ENCODE results near the gene CDC7.

The CDC7 gene

DNA sequence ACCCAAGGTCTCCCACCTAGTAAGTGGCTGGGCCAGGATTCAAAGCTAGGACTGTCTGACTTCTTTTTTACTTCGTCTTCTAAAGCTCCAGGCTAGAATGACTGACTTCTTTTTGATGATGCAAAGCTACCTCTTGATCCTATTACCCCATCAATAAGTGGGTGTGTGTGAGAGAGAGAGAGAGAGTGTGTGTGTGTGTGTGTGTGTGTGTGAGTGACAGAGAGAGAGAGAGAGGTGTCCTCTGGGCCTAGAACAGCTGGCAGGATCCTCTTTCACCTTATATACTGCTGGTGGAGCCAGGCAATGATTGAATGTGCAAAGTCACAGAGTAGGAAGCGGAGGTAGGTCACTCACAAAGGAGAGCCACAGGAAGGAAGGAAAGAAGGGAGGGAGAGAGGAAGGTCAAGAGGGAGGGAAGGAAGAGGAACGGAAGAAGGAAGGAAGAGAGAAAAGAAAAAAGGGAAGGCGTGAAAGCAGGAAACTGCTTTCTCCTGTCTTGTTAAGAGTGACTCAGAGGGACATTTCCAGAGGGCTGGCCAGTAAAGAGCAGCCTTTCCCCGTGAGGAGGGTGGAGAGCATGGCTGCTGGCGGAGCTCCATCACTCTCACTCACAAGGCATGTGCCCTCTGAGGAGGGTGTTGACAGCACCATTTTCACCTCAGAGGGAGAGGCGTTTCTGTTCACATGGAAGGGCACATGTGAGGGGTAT is 68.9 kb downstream of the CDC7 start:
- Histone ChIP-seq H3K4me3 (ENCODE audit: low read length) (no peak overlapping the region), H3K9me3 (ENCODE audit: insufficient read depth, low read length) (no peaks in the 10 kb centered on the region), H4K20me1 (ENCODE audit: insufficient read depth, low read length) (no peaks in the 10 kb centered on the region), H3K4me1 (ENCODE audit: low read length) (peaks cover 13% of the 10 kb centered on the region), H2AFZ (ENCODE audit: low read depth, low read length) (no peak overlapping the region), H3K79me2 (ENCODE audit: low read length) (no peaks in the 10 kb centered on the region), H3K27ac (ENCODE audit: low read length) (no peak overlapping the region), H3K36me3 (replicated peaks; ENCODE audit: low read depth, low read length) (no peaks in the 10 kb centered on the region), H3K4me2 (ENCODE audit: low read length) (no peak overlapping the region), H3K27me3 (ENCODE audit: low read depth, low read length) (no peaks in the 10 kb centered on the region), H3K9ac (ENCODE audit: low read length) (no peak overlapping the region)
- TF ChIP-seq, protein P1, sequence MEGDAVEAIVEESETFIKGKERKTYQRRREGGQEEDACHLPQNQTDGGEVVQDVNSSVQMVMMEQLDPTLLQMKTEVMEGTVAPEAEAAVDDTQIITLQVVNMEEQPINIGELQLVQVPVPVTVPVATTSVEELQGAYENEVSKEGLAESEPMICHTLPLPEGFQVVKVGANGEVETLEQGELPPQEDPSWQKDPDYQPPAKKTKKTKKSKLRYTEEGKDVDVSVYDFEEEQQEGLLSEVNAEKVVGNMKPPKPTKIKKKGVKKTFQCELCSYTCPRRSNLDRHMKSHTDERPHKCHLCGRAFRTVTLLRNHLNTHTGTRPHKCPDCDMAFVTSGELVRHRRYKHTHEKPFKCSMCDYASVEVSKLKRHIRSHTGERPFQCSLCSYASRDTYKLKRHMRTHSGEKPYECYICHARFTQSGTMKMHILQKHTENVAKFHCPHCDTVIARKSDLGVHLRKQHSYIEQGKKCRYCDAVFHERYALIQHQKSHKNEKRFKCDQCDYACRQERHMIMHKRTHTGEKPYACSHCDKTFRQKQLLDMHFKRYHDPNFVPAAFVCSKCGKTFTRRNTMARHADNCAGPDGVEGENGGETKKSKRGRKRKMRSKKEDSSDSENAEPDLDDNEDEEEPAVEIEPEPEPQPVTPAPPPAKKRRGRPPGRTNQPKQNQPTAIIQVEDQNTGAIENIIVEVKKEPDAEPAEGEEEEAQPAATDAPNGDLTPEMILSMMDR (IDR thresholded peaks at IDR 0.05; ENCODE audit: low read depth, low read length): no peak
- TF ChIP-seq EZH2phosphoT487 (IDR thresholded peaks at IDR 0.05; ENCODE audit: low read depth): no peak

DNA sequence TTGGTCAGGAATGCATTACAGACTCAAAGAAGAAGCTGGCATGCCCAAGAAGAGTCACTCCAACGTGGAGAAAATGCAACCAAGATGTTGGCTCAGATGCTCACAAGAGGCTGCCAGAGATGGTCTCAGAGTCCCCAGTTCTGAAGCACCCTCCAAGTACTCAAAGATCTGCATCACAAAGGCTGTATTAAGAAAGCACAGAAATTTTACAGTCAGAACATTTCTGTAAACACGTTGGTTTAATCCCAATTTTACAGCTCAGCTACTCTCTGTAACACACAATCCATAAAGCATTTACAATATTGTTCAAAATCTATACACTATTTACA is 69.4 kb downstream of the CDC7 start:
- Histone ChIP-seq H3K4me1 (ENCODE audit: low read length) (peaks cover 13% of the 10 kb centered on the region), H3K27me3 (ENCODE audit: low read depth, low read length) (no peaks in the 10 kb centered on the region), H3K79me2 (ENCODE audit: low read length) (no peaks in the 10 kb centered on the region), H3K27ac (ENCODE audit: low read length) (no peak overlapping the region), H4K20me1 (ENCODE audit: insufficient read depth, low read length) (no peaks in the 10 kb centered on the region), H3K36me3 (replicated peaks; ENCODE audit: low read depth, low read length) (no peaks in the 10 kb centered on the region), H3K9ac (ENCODE audit: low read length) (no peak overlapping the region), H3K9me3 (ENCODE audit: insufficient read depth, low read length) (no peaks in the 10 kb centered on the region), H3K4me2 (ENCODE audit: low read length) (no peak overlapping the region), H3K4me3 (ENCODE audit: low read length) (no peak overlapping the region), H2AFZ (ENCODE audit: low read depth, low read length) (no peak overlapping the region)
- no peak for TF ChIP-seq EZH2phosphoT487 (IDR thresholded peaks at IDR 0.05; ENCODE audit: low read depth)
- TF ChIP-seq, protein P1 (IDR thresholded peaks at IDR 0.05; ENCODE audit: low read depth, low read length): no peak

DNA sequence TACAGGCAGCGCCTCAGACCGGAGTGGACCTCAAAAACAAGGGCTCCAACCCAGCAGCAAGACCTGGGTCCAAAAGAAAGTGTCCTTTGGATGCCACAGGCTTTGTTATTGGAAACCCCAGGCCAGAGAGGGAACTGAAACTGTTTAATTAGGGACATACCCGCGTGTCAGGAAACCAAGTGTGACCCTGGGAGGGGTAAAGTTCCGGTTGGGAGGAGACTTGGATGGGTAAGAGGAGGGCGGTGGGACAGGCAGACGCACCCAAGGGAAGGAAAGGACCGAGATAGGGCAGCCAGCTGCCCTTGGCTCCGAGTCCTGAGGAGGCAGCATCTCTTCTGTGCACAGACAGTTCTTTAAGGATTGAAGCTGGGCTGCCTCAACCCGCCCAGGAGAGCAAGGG is 71.4 kb downstream of the CDC7 start:
- Histone ChIP-seq H2AFZ (ENCODE audit: low read depth, low read length) (no peak overlapping the region), H3K27ac (ENCODE audit: low read length) (no peak overlapping the region), H3K4me2 (ENCODE audit: low read length) (peak overlapping the region; percentile 78), H3K4me3 (ENCODE audit: low read length) (peak overlapping the region; percentile 39), H3K36me3 (replicated peaks; ENCODE audit: low read depth, low read length) (no peaks in the 10 kb centered on the region), H3K9me3 (ENCODE audit: insufficient read depth, low read length) (no peaks in the 10 kb centered on the region), H3K9ac (ENCODE audit: low read length) (peak overlapping the region; percentile 31; the same call in 1 of the 2 replicates), H4K20me1 (ENCODE audit: insufficient read depth, low read length) (no peaks in the 10 kb centered on the region), H3K4me1 (ENCODE audit: low read length) (peaks cover 13% of the 10 kb centered on the region), H3K79me2 (ENCODE audit: low read length) (no peaks in the 10 kb centered on the region), H3K27me3 (ENCODE audit: low read depth, low read length) (peaks cover 4% of the 10 kb centered on the region; the same call in 1 of the 2 replicates)
- TF ChIP-seq, protein P1 (IDR thresholded peaks at IDR 0.05; ENCODE audit: low read depth, low read length): no peak
- no peak for TF ChIP-seq EZH2phosphoT487 (IDR thresholded peaks at IDR 0.05; ENCODE audit: low read depth)
